Stimulated activated CD8-positive, alpha-beta memory T cell treated with anti-CD3 and anti-CD28 coated beads, Interleukin-15, amount 100 ng/mL, for 48 hours (primary cell): ENCODE data around the gene CST8.

Source experiments
- DNase-seq, 2 donors: peaks; one replicate each; pipeline ENCODE4 v3.0.0-alpha.2; 2020; ENCODE audit warnings: low read depth in 2 of 2

The CST8 gene

DNA sequence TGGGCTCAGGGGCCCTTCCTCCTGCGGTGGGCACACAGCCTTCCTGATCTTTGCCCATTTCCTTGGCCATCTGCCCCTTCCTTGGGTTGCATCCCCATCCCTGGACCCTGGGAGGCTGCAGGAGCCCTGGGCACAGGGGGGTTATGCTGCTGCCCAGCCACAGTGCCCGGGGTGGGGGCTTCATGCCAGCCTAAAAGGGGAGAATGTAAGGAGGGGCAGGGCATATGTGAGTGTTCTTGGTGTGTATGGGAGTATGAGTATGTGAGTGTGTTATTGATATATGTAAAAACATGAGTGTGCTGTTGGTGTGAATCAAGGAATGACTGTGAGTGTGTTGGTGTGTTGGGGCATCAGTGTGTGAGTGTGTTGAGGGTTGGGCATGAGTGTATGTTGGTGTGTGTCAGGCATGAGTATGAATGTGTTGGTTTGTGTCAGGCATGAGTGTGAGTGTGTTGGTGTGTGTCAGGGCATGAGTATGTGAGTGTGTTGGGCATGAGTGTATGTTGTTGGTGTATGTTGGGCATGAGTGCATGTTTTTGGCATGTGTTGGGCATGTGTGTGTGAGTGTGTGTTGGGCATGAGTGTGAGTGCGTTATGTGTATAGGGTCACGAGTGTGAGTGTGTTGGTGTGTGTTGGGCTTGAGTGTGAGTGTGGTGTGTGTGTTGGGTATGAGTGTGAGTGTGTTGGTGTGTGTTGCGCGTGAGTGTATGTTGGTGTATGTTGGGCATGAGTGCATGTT, 14.7 kb upstream of the CST8 start:
- DNase-seq = no peak

DNA sequence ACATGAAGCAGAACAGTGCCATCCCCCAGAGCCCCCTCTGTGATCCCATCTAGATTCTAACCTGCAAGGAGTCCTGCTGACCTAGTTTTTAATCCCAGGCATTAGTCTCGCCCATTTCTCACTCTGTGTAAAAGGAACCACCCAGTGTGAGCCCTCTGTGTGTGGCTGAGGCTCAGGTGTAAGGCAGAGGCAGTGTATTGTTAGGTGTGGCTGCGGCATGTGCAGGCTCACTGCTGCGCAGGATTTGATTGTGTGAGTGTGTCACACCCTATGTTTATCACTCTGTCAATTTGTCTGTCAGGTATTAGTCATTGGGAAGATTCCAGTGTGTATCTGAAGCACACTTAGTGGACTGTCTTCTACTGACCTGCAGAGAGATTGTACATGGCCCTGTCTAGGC, 13.7 kb upstream of the CST8 start:
- no peak for DNase-seq

GRCh38 chr20:23479043-23479442, 11.9 kb upstream of the CST8 start:
- no peak for DNase-seq

DNA sequence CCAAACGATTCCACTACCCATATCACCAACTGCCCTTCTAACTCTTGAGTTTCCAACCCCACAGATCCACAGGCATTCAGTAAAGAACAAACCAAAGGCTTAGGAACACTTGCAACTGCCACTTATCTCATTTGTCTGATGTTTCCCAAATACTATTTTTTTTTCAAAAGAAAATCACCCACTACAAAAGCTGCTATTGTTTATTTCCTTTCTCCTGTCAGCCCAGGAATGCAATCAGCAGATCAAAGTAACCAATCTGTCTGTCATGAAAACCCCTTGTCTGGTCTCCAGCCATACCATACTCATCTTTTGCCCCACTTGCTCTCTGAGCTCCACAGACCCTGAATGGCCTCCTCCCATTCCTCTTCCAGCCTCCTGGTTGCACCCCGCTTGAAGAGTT, 8.8 kb upstream of the CST8 start:
- no peak for DNase-seq

GRCh38 chr20:23484081-23484480, 6.8 kb upstream of the CST8 start:
- DNase-seq = no peak

DNA sequence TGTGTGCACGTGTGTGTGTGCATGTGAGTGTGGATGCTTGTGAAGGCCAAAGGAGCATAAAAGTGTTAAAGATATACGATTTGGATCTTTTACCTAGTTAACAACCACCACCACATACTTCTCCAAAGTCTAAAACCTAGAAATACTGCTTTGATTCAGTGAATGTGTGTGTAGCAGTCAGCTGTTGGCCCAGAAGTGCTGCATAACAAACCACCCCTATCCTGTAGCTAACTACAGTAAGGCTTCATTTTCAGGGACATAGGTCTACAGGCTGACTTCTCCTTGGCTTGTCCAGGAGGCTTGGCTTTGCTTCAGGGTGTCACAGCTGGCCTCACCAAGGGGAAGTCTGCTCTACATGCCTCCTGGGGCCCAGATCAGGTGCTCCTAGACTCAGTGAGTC, 2.4 kb upstream of the CST8 start:
- DNase-seq = no peak

- no peak for DNase-seq
Observed at GRCh38 chr20:23488996-23489395, 1.9 kb upstream of the CST8 start.

DNA sequence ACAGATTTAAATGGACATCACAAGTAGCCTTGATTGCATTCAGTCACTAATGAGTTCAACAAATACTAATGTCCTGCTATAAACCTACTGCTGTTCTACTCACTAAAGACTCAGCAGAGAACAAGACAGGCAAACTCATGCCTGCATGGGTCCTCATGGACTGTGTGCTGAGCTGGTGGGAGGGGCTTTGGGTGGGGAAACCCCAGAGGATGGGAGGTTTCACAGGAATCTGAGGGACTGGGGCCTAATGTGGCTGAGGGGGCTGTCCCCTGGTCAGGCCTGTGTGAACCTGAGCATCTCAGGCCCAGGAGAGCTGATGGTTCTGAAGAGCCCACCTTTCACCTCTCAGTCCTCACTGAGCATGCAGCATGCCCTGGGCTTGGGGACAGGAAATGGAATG, 1.4 kb downstream of the CST8 start:
- DNase-seq = no peak

- no peak for DNase-seq
Observed at GRCh38 chr20:23493172-23493772, 2.4 kb downstream of the CST8 start.

DNA sequence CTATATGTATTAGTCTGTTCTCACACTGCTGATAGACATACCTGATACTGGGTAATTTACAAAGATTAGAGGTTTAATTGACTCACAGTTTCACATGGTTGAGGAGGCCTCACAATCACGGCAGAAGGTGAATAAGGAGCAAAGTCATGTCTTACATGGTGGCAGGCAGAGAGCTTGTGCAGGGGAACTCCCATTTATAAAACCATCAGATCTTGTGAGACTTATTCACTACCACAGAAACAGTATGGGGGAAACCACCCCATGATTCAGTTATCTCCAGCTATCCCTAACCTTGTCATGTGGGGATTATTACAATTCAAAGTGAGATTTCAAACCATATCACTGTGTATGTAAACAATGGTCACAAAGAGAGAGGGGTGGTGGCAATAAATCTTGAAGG, 6.6 kb downstream of the CST8 start:
- peak; percentile 15 to 25 for DNase-seq

DNA sequence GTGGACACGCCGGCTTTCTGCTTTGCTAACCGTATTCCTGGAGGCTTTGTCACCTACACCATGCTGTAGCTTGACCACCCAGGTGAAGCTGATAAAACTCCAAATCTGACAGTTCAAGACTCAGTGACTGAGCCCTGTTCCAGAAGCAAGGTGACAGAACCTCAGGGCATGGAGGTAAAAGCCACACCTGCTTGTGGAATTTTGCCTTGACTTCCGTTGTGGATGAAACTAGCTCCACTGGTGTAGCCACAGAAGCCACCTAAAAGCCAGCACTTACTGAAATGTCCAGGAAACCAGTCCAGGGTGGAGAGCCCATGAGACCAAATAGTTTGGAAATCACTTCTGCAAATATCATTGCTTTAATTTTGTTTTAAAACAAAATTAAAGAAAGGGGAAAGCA, 11.0 kb downstream of the CST8 start:
- DNase-seq = no peak

DNA sequence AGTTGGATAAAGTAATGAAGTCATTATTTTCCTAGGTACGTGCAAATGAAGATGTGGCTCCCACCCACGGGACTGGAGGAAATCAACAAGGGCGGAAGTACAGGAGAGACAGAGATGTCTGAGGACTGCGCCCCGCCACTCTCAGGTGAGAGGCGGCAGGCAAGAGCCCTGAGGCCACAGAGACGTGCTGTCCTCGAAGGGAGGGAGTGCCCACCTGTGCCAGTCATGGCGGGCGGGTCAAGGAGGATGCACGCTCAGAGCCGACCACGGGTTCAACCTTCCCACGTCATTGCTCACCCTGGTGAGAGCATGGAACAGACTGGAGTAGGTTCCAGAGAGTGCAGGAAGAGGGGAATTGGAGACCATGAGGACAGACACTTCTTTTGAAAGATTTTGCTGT, 12.7 kb downstream of the CST8 start:
- no peak for DNase-seq

GRCh38 chr20:23507346-23507745, 16.4 kb downstream of the CST8 start:
- no peak for DNase-seq

DNA sequence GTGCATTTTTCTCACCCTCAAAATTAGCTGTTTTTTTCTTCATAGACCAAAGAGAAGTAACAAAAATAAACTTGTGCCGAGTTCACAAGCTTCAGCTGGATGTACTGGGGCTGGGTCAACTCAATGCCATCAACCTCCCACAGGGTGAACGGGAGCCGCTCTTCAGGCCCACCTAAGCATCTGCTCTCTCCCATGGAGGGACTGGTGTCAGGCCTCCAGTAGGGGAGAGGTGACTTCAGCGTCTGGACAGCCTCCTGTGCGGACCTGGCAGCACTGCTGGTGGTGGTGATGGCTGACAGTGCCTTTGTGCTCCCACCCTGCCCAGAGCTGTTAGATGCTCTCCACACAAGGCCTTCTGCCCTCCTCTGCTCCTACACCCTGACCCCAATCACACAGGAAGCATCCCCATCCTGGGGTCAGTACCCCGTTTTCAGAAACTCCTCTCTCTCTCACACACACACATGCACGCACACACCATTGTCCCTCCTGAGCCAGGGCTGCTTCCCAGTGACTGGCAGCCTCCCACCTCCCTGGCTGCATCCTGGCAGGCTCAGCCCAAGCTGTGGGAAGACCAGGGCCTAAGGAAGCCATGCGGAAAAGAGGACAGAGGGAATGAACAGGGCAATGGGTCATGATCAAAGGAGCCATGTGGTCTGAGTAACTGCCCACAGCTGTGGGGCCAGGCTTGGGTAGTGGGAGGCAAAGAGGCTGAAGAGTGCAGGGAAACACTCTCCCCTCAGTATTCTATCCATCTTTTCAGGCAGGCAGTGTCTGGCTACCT, 17.7 kb downstream of the CST8 start:
- DNase-seq = no peak

DNA sequence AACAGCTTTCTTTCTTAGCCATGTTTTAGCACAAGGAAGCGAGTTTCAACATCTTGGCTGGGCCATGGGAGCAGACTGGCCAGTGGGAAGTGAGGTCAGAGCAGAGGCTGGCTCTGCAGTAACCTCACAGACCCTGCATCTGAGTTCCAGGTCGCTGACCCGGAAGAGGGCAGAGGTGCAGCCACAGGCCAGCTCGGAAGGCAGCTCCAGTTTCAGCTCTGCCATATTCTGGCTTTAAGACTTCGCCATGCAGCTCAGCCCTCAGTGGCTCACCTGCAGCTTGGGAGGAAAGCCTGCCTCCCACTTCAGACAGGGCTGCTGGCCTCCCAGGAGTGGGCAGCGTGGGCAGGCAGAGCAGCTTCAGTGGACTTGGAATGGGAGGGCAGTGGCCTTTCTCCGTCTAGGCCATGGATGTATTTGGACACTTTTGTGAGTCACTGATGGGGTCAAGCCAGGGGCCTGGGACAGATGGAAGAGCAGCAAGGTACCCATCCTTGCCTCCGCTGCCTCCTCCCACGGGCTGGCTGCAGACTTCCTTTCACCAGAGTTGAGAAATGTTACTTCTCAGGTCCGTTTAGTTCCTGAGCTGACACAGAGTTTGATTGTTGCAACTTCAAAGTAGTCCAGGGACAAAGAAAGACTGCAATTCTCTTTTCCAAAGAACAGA, 18.5 kb downstream of the CST8 start:
- DNase-seq = no peak

- no peak for DNase-seq
Observed at GRCh38 chr20:23510000-23510590, 19.2 kb downstream of the CST8 start.

DNA sequence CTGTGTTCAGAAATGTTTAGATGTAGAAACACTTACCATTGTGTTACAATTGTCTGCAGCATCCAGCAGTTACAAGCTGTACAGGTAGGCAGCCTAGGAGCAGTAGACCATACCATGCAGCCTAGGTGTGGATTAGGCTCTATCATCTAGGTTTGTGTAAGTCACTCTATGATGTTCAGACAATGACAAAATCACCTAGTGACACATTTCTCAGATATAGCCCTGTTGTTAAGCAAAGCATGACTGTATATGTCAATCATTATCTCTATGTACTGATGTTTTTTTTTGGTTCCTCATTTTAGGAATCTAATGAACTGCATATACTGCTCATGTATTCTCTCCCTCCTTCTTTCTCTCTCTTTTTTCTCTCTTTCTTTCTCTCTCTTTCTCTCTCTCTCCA, 22.2 kb downstream of the CST8 start:
- no peak for DNase-seq

DNA sequence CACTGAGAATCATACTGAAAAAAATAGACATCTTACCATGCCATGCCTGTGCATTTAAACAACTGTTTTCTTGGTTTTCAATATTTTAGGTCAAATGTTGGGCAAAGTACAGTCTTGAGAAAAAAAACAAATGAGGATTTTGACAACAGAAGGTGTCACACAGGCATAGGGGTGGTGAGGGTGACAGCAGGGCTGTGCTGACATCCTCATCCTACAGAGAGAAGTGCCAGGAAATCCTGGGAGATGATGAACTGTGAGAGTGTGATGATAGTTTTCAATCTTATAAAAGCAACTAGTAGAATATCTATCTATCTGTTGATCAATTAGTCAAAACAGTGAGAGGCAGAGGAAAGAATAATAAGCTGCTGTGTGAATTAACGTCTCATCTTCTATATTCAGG, 23.9 kb downstream of the CST8 start:
- DNase-seq = no peak

GRCh38 chr20:23515250-23515939, 24.5 kb downstream of the CST8 start:
- no peak for DNase-seq

- no peak for DNase-seq
Observed at GRCh38 chr20:23517719-23518118, 26.8 kb downstream of the CST8 start.

GRCh38 chr20:23519556-23519955, 28.6 kb downstream of the CST8 start:
- no peak for DNase-seq

DNA sequence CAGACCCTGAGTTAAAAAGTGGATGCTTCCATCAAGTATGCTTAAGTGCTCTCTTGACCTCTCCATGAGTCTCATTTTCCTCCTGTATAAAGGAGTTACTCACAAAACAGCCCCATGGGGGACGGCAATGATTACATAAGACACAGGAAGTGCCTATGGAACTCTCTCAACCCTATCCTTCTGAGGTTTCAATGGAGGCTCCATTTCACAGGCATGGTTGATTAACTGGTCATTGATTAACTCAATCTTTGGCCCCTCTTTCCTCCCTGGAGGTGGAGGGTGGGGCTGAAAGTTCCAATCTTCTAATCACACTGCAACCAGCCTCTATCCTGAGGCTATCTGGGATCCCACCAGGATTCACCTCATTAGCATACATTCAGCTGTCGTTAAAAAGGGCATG, 29.3 kb downstream of the CST8 start:
- DNase-seq = no peak
